Left cardiac atrium (tissue), 4 donors: ENCODE data around the gene TMPRSS3. TPM values are rescaled to one million over a fixed set of nuclear protein-coding genes. Genes with fewer than 3 reads are reported as not detected.
A peak's percentile ranks its signal among the peaks of the same experiment; 100 is the strongest.

Experiments
- ATAC-seq, 2 donors: fragments of 200-7000 bp; cut with Tn5 transposase; one replicate each; pipeline ENCODE4 v1.9.1; 2020; ENCODE audit warnings: mild to moderate bottlenecking in 2 of 2, moderate library complexity in 2 of 2
- DNase-seq: peaks from one replicate; pipeline ENCODE4 v3.0.0-alpha.2; 2020
- intact Hi-C, 2 donors: fragments of 100-400 bp; cut with DNase I; formaldehyde crosslinking; loops; one replicate each; pipeline versions ENCODE4 v1.14.1 to v1.15.1; 2022 to 2023
- long read RNA-seq: library from polyadenylated mRNA; unstranded; transcript quantifications from one replicate; pipeline ENCODE4 v2.0.0, GENCODE V29; 2021
- total RNA-seq, 2 donors: library from RNA; stranded (reverse); fragmentation: NEBNext Ultra II Directional; extraction: Animal tissue kit (Norgen Biotek cat#: 25700); gene quantifications; one replicate each; pipeline ENCODE4 v1.2.1, GENCODE V29; 2021
- donor health status: DM: no; HTN: yes; CAD: no.
- donor health status: DM: no; HTN: yes; CAD: no; lungs with severe emphysema.
- donor health status: DM: yes; HTN: yes; CAD: no.
- donor health status: Dilated cardiomyopathy.

The TMPRSS3 gene
- under 1 TPM; 0.18 to 0.27 TPM for total RNA-seq
- long read RNA-seq, partial matches to known transcripts = 1 of 1 reads
- long read RNA-seq, other reads (novel, unspliced or antisense) = 0 of 1 reads

DNA sequence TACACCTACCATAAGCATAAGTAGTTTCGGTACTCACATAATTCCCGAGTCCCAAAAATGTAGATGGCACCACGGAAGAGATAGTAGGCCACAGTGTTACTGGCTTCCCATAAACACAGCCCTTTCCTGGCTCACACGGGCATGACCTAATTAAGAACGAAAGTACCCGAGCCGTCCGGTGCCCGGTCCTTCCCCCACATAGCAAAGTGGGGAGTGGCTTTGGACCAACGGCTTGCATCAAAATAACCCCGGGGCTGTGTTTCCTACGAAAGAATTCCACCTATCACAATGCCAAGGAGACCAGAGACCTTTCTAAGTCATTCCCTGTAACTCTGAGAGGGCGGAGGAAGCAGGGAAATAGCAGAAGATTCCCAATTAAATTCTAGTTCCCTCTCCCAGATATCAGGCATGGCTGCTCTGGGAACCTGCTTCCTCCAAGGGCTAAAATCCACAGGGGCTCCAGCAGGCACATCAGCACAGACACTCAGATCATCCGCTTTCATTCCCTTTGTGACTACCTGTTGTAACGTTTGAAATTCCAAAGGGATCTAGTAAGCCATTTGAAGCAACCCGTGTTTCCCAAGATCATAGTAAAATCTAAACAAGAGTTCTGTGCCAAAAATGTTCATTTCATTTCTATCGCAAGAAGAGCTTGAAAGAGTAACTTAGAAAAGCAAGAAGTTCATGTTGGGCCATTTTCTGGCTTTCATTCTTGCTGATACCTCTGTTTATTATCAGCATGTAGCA is at the start of gene TMPRSS3:
Gene TMPRSS3 (minus strand): TSS at position 148 of the 747 bp plus-strand sequence. CDS start 635 bp downstream, outside the sequence.
- intact Hi-C loops = no loop called here
- peak in 1 of 2 donors; percentile 34 for ATAC-seq
- DNase-seq = no peak

DNA sequence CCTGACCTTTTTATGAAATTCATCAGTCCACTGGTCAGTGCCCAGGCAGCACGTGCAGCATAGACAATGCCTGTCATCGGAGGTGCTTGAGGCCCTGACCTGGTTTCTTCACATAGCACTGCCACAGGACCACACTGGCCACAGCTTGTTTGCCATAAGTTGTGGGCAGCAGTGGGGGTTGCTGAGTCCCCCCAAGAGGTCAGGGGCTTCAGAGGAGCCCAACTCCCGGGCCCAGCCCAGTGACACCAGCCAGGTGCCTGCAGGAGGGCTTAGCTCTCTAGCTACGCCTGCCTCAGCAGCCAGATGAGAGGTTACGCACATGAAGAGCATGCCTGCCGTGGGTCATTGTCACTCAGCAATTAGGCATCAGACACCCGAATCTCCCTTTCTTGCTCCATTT is 49.5 kb upstream of the TMPRSS3 start:
- DNase-seq (no peak), ATAC-seq (no peak)
- intact Hi-C loops = no loop called here

DNA sequence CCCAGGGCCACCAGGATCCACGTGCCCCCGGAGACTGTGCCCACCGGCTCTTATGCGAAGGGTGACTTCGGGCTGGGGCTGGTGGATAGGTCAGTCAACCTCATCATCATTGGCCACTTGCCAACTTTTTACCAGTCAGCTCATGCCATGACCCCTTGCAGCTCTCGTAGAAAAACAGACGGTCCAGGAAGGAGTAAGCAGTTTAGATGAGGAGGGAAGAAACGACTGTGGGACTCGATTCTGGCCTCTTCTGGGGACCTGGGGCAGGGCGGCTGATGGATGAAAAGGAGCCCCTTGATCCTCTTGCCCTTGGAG is 48.9 kb upstream of the TMPRSS3 start:
- intact Hi-C loops = loop anchor here in 1 of 2 donors (5.0 kb wide), 1 partner anchor 292 kb away; no protein-coding TSS in a partner anchor
- DNase-seq = no peak
- ATAC-seq = no peak

DNA sequence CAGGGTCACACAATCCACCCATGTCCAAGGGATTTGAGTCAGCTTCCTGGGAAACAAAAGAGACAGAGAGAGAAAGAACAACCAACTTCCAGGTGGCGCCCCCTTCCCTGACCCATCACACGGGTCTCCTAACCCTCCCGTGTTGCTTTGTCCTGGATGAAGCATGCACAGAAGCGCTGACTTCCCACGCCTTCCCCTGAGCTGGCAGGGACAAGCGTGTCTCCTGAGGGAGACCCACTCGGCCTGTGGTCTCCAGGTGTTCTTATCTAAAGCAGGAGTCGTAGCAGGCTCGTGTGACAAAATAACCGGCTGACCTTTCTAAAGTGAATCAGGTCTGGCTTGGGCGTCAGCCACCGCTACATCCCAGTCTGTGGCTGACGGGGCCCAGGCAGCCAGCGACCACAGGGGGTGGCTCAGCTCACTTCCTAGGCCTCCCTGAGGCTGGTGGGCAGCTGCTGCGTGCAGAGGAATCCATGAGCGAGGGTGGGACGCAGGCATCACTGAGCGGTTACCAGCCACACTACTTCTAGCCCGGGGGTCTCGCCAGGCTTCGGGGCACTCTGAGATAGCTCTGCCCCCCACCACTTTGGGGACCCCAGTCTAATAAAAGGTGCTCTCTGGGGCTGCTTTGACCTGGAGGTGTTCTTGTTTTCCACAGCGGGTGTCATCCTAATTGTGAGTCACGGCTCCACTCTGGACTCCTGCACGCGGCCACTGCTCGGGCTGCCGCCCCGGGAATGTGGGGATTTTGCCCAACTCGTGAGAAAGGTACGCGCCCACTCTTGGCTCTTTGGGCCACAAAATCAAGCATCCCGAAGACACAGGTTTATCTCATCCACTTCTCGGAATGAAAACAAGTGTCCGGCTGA is 48.3 kb upstream of the TMPRSS3 start:
- no peak for ATAC-seq
- intact Hi-C loops = loop anchor here in 1 of 2 donors (5.0 kb wide), 1 partner anchor 292 kb away; no protein-coding TSS in a partner anchor

DNA sequence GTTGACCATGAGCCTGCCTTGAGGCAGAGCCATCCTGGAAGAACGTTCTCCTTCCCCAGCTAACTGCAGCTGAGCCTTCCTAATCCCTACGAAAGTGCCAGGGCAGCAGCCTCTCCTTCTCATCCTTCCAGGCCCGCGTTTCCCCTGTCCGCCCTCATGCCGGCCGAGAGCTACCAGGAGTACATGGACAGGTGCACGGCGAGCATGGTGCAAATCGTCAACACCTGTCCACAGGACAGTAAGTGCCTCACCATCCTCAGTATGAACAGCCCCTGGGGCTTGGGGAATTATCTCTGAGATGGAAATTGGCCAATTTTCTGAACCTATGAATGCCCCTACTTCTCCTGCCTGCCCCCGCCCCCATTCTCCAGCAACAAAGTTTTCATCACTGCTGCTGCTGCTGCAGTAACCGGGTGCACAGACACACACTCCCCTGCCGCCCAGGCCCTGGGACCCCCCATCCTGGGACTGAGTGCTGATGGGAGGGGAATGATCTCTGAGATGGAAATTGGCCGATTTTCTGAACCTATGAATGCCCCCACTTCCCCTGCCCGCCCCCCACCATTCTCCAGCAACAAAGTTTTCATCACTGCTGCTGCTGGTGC is 47.4 kb upstream of the TMPRSS3 start:
- ATAC-seq = no peak
- intact Hi-C loops = loop anchor here in 1 of 2 donors (5.0 kb wide), 1 partner anchor 291 kb away; no protein-coding TSS in a partner anchor

More for the DNA sequence above, 48.3 kb upstream of the TMPRSS3 start:
- no peak for DNase-seq

DNA sequence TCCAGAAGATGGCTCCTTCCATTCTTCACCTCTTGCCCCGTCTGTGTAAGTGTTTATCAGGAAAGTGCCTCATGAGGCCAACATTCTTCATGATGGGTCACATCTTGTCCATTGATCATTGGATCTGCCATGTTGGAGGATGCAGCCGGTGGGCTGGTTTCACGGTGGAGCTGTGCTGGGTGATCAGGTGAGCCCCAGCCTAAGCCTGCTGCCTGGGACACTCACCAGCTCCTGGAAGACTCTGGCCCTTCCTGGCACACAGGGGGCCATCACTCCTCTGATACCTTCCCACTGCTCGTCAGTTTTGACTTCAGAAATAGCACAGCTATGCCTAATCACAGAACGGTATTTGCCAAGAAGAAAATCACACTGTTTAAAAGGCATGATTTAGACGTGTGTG is 46.1 kb upstream of the TMPRSS3 start:
- ATAC-seq (no peak), DNase-seq (no peak)
- intact Hi-C loops = loop anchor here in 1 of 2 donors (5.0 kb wide), 1 partner anchor 290 kb away; no protein-coding TSS in a partner anchor

More for the DNA sequence above, 47.4 kb upstream of the TMPRSS3 start:
- no peak for DNase-seq

DNA sequence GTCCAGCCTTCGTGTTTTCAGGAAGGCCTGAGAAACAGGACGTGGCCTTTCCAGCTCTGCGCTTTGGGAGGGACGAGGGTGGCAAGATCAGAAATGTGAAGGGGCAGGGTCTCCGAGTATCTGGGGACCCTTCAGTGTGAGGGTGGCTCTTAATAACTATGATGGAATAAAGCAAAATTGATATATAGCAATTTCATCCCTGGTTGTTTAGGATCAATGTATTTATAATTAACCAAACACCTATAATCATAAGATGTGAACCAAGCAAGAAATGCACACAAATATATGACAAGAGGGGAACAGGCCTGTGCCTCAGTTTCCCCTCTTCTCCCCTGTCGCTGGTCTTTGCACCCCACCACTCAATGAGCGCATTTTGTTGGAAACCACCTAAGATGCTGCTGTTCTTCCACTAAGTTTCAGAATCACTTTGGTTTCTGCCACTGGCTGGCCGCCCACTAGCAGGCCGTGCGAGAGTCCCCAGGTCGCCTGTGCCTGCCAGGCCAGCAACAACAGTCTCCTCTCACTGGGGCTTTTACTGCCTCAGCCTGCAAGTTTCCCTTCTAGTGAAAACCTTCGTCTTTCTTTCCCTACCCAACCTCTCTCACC is 44.4 kb upstream of the TMPRSS3 start:
- ATAC-seq (no peak), DNase-seq (no peak)
- intact Hi-C loops = loop anchor here in 1 of 2 donors (5.0 kb wide), 1 partner anchor 288 kb away; no protein-coding TSS in a partner anchor

DNA sequence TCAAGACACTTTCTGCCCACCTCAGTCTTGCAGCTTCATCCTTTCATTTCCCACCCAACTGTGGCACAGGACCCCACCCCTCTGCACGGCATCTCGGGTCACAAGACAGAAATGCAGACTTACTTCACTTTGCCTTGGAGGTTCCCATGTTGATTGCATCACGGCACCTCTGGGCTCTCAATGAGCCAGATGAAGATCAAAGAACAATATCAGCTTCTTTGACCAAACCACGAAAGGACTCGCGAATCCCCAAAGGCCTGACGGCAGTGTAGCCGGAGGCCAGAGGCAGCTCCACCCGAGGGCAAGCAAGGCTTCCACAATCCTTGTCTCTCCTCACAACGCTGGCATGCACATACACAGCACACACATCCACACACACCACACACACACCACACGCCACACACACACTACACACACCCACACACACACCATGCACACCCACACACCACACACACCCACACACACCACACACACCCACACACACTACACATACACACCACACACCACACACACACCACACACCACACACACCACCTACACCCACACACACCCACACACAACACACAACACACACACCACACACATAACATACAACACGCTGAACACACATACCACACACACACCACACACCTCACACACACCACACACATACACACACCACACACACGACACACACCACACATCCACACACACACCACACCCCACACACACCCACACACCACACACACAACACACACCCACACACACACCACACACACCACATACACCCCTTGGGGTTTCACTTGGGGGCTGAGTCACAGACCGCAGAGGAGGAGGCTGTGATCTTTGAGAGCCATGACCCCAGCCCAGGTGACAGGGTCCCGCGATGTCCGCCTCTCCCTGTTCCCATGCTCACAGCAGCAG is 43.7 kb upstream of the TMPRSS3 start:
- intact Hi-C loops = loop anchor here in 1 of 2 donors (5.0 kb wide), 1 partner anchor 287 kb away; no protein-coding TSS in a partner anchor
- DNase-seq (no peak), ATAC-seq (no peak)

DNA sequence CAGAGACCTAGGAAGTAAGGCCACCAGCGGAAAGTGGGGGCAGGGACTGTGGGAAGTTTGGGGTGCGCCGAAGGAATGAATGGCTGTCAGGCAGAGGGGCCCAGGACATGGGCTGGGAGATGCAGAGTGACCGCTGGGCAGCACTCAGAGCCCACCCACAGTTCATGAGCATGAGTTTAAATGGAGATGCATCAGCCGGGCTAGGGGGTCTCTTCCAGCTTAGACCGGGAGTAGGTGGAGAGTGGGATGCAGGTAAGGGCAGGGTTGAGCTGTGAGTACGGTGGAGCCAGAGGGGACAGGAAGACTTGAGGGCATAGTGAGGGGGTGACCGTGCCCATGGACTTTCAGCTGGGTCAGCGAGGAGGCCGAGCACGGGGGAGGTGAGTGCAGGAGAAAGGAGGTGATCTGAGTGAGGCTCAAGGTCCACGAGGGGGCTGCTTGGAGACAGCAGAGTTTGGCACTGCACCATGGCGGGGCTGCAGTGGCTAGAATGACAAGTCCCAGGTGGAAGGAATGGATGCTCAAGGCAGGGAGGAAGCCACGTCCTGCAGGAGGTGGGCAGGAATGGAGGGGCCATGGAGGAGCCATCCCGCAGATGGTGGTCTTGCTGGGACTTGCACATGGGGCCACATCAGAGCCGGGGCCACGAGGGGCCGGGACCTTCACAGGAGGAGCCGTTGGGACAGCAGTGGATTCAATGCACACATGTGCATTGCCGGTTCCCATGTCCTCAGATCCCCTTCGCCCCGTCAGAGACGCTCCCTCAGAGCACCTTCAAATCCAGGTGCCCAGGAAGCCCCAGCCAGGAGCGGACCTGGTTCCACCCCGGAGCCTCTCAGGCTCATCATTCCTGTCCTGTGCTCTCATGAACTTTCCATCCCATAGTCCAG is 42.7 kb upstream of the TMPRSS3 start:
- ATAC-seq (no peak), DNase-seq (no peak)
- intact Hi-C loops = no loop called here

DNA sequence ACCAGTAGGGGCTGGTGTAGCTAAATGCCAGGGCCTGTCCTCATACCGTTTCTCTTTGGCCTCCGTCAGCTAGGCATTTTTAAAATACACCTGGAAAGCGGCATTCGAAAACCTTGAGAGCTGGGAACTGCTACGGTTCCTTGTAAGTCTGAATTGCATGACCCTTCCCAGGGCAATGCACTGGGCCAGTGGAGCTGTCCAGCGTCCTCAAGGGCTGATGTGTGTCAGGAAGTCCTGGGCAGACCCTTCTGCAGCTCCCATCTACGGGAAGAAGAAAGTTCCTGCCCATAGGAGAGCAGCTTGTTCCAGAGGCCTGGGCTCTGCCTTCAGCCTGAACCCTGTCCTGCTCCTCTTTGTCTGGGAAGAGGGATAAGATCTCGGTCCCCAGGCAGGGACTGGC is 41.9 kb upstream of the TMPRSS3 start:
- ATAC-seq (no peak), DNase-seq (no peak)
- intact Hi-C loops = no loop called here

DNA sequence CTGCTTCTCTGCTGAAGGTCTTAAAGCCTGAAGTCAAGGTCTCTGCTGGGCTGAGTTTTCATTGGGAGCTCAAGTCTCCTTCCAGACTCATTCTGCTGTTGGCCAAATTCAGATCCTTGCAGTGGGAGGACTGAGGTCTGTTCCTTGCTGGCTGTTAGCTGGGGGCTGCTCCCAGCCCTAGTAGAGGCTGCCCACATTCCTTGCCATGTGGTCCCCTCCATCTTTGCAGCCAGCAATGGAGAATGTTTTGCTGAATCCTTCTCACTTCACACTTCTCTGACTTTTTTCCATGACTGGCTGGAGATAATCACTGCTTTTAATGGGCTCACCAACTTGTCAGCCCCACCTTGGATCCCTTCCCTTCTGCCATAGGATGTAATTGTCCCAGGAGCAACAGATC is 41.1 kb upstream of the TMPRSS3 start:
- DNase-seq (no peak), ATAC-seq (no peak)
- intact Hi-C loops = no loop called here

DNA sequence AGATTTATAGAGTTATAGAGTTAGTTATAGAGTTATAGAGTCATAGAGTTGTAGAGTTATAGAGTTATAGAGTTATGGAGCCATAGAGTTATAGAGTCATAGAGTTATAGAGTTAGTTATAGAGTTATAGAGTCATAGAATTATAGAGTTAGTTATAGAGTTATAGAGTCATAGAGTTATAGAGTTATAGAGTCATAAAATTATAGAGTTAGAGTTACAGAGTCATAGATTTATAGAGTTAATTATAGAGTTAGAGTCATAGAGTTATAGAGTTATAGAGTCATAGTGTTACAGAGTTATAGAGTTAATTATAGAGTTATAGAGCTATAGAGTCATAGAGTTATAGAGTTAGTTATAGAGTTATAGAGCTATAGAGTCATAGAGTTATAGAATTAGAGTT is 40.0 kb upstream of the TMPRSS3 start:
- no peak for ATAC-seq
- intact Hi-C loops = no loop called here
- DNase-seq = no peak

DNA sequence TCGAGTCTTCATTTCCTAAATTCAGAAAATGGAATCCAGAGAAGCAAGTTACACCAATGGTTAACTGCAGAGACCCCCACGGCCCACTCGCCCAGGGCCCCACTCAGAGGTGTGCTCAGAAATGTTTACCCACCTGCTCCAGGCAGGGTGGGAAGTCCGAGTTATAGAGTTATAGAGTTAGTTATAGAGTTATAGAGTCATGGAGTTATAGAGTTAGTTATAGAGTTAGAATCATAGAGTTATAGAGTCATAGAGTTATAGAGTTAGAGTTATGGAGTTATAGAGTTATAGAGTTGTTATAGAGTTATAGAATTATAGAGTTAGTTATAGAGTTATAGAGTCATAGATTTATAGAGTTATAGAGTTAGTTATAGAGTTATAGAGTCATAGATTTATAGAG is 39.5 kb upstream of the TMPRSS3 start:
- DNase-seq = no peak
- intact Hi-C loops = no loop called here
- no peak for ATAC-seq

DNA sequence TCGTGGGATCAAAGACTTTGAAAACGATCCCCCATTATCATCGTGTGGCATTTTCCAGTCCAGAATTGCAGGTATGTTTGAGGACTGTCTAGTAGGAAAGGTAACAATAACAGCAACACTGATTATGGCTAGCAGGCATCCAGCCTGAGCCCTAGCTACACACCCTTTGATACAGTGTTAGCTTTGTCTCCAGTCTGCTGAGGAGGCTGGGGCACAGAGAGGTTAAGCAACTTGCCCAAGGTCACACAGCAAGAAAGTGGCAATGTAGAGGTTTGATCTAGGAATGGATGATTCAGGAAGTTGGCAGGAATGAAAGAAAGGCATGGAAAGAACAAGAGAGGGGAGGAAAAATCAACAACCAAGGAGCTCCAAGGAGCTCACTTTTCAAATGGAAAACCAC is 39.0 kb upstream of the TMPRSS3 start:
- intact Hi-C loops = no loop called here
- ATAC-seq (no peak), DNase-seq (no peak)

DNA sequence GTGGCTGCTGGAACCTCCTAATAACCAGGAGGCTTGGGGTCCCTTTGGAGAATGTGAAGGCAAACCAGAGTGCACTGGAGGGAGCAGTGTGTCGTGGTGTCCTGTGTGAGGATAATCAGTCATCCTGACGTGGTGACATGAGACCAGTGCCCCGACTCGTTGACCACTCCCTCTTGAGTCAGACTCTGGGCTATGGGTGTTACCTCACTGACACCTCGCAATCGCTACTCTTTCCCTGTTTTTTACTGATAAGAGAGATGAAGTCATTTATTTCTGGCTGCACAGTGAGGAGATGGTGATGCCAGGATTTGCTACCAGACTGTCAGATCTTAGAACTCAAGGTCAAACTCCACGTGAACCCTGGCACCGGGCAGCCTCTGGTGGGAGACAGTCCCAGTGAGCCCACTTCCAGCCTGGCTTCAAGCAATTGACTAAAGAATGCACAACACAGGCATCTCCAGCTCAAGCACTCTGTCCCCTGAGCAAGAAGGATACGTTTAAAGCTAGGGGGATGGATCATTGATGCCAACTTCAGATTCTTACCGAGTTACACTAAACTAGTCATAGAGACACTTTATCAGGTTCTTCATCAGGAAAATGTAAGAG is 38.2 kb upstream of the TMPRSS3 start:
- peak; percentile 25 to 92 for ATAC-seq
- intact Hi-C loops = no loop called here

DNA sequence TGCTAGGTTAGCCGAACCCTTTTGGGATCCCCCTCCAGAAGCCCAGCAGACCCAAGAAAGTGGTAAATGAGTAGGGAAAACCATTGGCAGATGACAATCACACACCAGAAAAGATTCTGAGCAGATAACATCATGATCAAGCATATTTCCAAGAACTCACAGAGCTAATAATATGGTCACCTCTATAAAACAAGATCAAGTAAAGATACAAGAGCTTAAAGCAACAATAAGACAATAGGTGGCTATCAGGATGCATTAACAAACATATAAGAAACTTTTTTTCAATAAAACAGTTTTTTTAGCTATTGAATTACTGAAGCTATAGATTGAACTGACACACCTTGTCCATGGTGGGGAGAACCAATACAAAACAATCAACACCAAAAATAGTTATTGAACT is 36.8 kb upstream of the TMPRSS3 start:
- intact Hi-C loops = no loop called here
- DNase-seq (no peak), ATAC-seq (no peak)

More for the DNA sequence above, 38.2 kb upstream of the TMPRSS3 start:
- DNase-seq = no peak

DNA sequence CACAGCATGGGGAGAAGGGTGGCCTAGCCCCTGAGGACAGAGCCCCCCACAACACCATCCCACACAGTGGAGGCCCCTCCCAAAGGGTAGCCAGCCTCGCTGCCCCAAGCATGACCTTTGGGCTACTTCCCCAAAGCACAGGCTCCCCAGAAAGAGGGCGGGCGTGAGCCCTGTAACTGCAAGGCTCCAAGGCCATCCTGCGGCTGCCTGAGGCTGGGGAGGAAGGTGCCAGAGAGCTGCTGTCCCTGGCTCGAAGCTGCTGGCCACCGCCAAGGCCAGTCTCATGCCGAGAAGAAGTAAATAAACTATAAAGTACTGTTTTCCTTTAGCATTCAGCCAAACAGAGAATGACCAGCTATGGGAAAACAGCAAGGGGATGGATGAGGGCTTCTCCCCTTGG is 35.3 kb upstream of the TMPRSS3 start:
- ATAC-seq (no peak), DNase-seq (no peak)
- intact Hi-C loops = no loop called here
